Measurements from ENCODE around the gene TPD52L2.

GRCh38 chr20:63924241-63924640 is 59.2 kb downstream of the TPD52L2 start:
- TF ChIP-seq CTCF (IDR thresholded peaks at IDR 0.05; ENCODE audit: low read depth, low read length) (no peak), MAX (IDR thresholded peaks at IDR 0.05; ENCODE audit: low read depth, low read length) (no peak), POLR2A (IDR thresholded peaks at IDR 0.05; ENCODE audit: extremely low read depth, insufficient read length) (no peak), MYC (IDR thresholded peaks at IDR 0.05; ENCODE audit: low read depth, low read length) (no peak)
